ENCODE data around the gene PTPRD.

Gene PTPRD

DNA sequence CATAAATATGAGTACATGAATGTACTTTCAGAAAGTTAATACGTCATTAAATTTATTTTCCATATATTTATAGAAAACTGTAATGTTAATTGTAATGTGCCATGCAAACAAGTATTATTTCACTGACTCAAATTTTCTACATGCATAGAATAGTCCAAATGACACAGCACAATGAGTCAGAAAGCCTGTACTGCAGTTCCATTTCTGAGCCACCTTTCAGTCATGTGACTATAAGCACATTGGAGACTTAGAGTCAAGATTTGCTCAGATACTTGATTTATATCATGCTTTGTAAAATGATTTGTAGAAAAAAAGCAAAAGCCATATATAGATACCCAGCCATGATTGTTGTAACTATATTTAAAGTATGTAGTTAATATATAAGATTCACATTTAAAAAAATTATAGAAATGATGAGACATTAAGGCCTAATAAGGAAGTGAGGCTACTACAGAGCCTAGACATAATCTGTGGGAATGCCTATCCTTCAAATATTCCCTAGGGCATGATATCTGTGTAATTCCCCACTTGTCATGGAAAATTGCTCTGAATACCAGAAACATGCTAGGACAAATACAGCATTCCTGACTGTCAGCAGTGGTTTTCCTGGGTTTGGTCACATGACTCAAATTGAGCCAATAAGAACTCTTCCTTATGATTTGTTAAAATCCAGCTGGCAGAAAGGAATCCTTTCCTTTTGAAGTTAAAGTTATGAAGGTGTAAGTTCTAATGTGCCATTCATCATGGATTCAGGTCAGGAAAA lies 50.0 kb downstream of the PTPRD start:
- Histone ChIP-seq H3K79me2 (ENCODE audit: insufficient read depth, low read length) (no peaks in the 10 kb centered on the region), H3K27me3 (ENCODE audit: insufficient read depth, low read length, poor library complexity, severe bottlenecking) (no peaks in the 10 kb centered on the region), H3K4me1 (ENCODE audit: insufficient read depth, low read length, poor library complexity, severe bottlenecking) (no peaks in the 10 kb centered on the region), H4K20me1 (ENCODE audit: insufficient read depth, low read length, poor library complexity, severe bottlenecking) (no peaks in the 10 kb centered on the region), H3K4me3 (ENCODE audit: low read length, poor library complexity, severe bottlenecking) (no peak overlapping the region), H3K4me2 (ENCODE audit: low read depth, low read length, poor library complexity, severe bottlenecking) (no peak overlapping the region), H2AFZ (ENCODE audit: low read length) (no peak overlapping the region), H3F3A (ENCODE audit: low read depth) (no peaks in the 10 kb centered on the region), H3K9me2 (replicated peaks; ENCODE audit: low read depth, low read length) (no peaks in the 10 kb centered on the region), H3K9me3 (ENCODE audit: insufficient read depth, low read depth, low read length) (no peaks in the 10 kb centered on the region), H3K9ac (ENCODE audit: low read depth, low read length, poor library complexity, severe bottlenecking) (no peak overlapping the region), H3K36me3 (ENCODE audit: insufficient read depth, low read length) (no peaks in the 10 kb centered on the region)
- TF ChIP-seq, protein P1, sequence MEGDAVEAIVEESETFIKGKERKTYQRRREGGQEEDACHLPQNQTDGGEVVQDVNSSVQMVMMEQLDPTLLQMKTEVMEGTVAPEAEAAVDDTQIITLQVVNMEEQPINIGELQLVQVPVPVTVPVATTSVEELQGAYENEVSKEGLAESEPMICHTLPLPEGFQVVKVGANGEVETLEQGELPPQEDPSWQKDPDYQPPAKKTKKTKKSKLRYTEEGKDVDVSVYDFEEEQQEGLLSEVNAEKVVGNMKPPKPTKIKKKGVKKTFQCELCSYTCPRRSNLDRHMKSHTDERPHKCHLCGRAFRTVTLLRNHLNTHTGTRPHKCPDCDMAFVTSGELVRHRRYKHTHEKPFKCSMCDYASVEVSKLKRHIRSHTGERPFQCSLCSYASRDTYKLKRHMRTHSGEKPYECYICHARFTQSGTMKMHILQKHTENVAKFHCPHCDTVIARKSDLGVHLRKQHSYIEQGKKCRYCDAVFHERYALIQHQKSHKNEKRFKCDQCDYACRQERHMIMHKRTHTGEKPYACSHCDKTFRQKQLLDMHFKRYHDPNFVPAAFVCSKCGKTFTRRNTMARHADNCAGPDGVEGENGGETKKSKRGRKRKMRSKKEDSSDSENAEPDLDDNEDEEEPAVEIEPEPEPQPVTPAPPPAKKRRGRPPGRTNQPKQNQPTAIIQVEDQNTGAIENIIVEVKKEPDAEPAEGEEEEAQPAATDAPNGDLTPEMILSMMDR (conservative IDR thresholded peaks at IDR 0.05; ENCODE audit: low read length), result no peak
- TF ChIP-seq EZH2phosphoT487 (IDR thresholded peaks at IDR 0.05; ENCODE audit: borderline replicate concordance), result no peak

- Histone ChIP-seq H3K4me2 (ENCODE audit: low read depth, low read length, poor library complexity, severe bottlenecking) (no peak overlapping the region), H3K9ac (ENCODE audit: low read depth, low read length, poor library complexity, severe bottlenecking) (no peak overlapping the region), H3K27me3 (ENCODE audit: insufficient read depth, low read length, poor library complexity, severe bottlenecking) (no peaks in the 10 kb centered on the region), H3K79me2 (ENCODE audit: insufficient read depth, low read length) (no peaks in the 10 kb centered on the region), H3K9me2 (replicated peaks; ENCODE audit: low read depth, low read length) (no peaks in the 10 kb centered on the region), H3K4me1 (ENCODE audit: insufficient read depth, low read length, poor library complexity, severe bottlenecking) (no peaks in the 10 kb centered on the region), H4K20me1 (ENCODE audit: insufficient read depth, low read length, poor library complexity, severe bottlenecking) (no peaks in the 10 kb centered on the region), H3K36me3 (ENCODE audit: insufficient read depth, low read length) (no peaks in the 10 kb centered on the region), H3K9me3 (ENCODE audit: insufficient read depth, low read depth, low read length) (no peaks in the 10 kb centered on the region), H3K4me3 (ENCODE audit: low read length, poor library complexity, severe bottlenecking) (no peak overlapping the region), H2AFZ (ENCODE audit: low read length) (no peak overlapping the region), H3F3A (ENCODE audit: low read depth) (no peaks in the 10 kb centered on the region)
- no peak for TF ChIP-seq EZH2phosphoT487 (IDR thresholded peaks at IDR 0.05; ENCODE audit: borderline replicate concordance)
- TF ChIP-seq, protein P1 (conservative IDR thresholded peaks at IDR 0.05; ENCODE audit: low read length), result no peak
These were observed 64.5 kb downstream of the PTPRD start for GRCh38 chr9:10548348-10548747.

- no peaks in the 10 kb centered on the region for H3F3A ChIP-seq (ENCODE audit: low read depth)
- H3K9me2 ChIP-seq (replicated peaks; ENCODE audit: low read depth, low read length), result no peaks in the 10 kb centered on the region
- H3K9me3 ChIP-seq (ENCODE audit: insufficient read depth, low read depth, low read length), result no peaks in the 10 kb centered on the region
- H4K20me1 ChIP-seq (ENCODE audit: insufficient read depth, low read length, poor library complexity, severe bottlenecking), result no peaks in the 10 kb centered on the region
- no peaks in the 10 kb centered on the region for H3K79me2 ChIP-seq (ENCODE audit: insufficient read depth, low read length)
- H2AFZ ChIP-seq (ENCODE audit: low read length), result no peak overlapping the region
- H3K27me3 ChIP-seq (ENCODE audit: insufficient read depth, low read length, poor library complexity, severe bottlenecking), result no peaks in the 10 kb centered on the region
- no peak for TF ChIP-seq EZH2phosphoT487 (IDR thresholded peaks at IDR 0.05; ENCODE audit: borderline replicate concordance)
- TF ChIP-seq, protein P1 (conservative IDR thresholded peaks at IDR 0.05; ENCODE audit: low read length), result no peak
- H3K4me3 ChIP-seq (ENCODE audit: low read length, poor library complexity, severe bottlenecking), result no peak overlapping the region
- H3K4me2 ChIP-seq (ENCODE audit: low read depth, low read length, poor library complexity, severe bottlenecking), result no peak overlapping the region
- H3K36me3 ChIP-seq (ENCODE audit: insufficient read depth, low read length), result no peaks in the 10 kb centered on the region
- H3K4me1 ChIP-seq (ENCODE audit: insufficient read depth, low read length, poor library complexity, severe bottlenecking), result no peaks in the 10 kb centered on the region
- no peak overlapping the region for H3K9ac ChIP-seq (ENCODE audit: low read depth, low read length, poor library complexity, severe bottlenecking)
These were observed 74.7 kb downstream of the PTPRD start for GRCh38 chr9:10538073-10538472.

Data from Loucy (cell line).